Adrenal gland (tissue), 5 donors: ENCODE measurements around the gene BSPH1.

Experiments used
- CTCF ChIP-seq, 6 experiments: fragments of 450-650 bp in 4 of 6; fragments of 200-600 bp in 2 of 6; sonication (generic) in 1 of 6; IDR thresholded peaks; 1 replicate in 5 of 6; 2 replicates in 1 of 6; pipeline versions ENCODE4 v1.5.1 to v1.8.0; 2016 to 2021; ENCODE audit warnings: antibody characterized with exemption in 6 of 6, mild to moderate bottlenecking in 2 of 6, moderate library complexity in 1 of 6
- POLR2A ChIP-seq, 2 donors: fragments of 450-650 bp; IDR thresholded peaks; one replicate each; pipeline ENCODE4 v1.6.1; 2017; ENCODE audit warnings: antibody characterized with exemption in 2 of 2, mild to moderate bottlenecking in 2 of 2, moderate library complexity in 1 of 2
- donor health status: DM: no; HTN: no; CAD: no.

GRCh38 chr19:47992070-47992469 lies at the start of gene BSPH1:
- TF ChIP-seq POLR2A (IDR thresholded peaks at IDR 0.05) (no peak), CTCF (IDR thresholded peaks at IDR 0.05) (no peak)
